Lower leg skin (tissue), 3 donors: ENCODE results near the gene VIPR1.

Source experiments
- POLR2A ChIP-seq, 2 donors: fragments of 450-650 bp; IDR thresholded peaks; one replicate each; pipeline ENCODE4 v1.6.1; 2016 to 2017; ENCODE audit warnings: antibody characterized with exemption in 2 of 2, mild to moderate bottlenecking in 1 of 2, moderate library complexity in 1 of 2
- TF ChIP-seq, protein P1 (sequence below), 3 donors: fragments of 450-650 bp; IDR thresholded peaks; one replicate each; pipeline ENCODE4 v1.5.1; 2016; ENCODE audit warnings: antibody characterized with exemption in 3 of 3, mild to moderate bottlenecking in 3 of 3, moderate library complexity in 2 of 3

DNA sequence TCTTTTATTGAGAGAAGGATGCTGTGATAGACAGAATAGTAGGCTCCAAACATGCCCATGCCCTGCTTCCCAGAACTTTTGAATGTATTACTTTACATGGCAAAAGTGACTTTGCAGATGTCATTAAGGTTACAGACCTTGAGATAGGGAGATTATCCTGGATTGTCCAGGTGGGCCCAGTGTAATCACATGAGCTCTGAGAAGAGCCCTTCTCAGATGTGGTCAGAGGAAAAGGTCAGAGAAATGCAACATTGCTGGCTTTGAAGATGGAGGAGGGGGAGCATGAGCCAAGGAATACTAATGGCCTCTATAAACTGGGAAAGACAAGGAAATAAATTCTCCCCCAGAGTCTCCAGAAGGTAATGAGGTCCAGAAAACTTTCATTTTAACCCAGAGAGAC, 46.2 kb upstream of the VIPR1 start:
- TF ChIP-seq, protein P1, sequence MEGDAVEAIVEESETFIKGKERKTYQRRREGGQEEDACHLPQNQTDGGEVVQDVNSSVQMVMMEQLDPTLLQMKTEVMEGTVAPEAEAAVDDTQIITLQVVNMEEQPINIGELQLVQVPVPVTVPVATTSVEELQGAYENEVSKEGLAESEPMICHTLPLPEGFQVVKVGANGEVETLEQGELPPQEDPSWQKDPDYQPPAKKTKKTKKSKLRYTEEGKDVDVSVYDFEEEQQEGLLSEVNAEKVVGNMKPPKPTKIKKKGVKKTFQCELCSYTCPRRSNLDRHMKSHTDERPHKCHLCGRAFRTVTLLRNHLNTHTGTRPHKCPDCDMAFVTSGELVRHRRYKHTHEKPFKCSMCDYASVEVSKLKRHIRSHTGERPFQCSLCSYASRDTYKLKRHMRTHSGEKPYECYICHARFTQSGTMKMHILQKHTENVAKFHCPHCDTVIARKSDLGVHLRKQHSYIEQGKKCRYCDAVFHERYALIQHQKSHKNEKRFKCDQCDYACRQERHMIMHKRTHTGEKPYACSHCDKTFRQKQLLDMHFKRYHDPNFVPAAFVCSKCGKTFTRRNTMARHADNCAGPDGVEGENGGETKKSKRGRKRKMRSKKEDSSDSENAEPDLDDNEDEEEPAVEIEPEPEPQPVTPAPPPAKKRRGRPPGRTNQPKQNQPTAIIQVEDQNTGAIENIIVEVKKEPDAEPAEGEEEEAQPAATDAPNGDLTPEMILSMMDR (IDR thresholded peaks at IDR 0.05) = no peak
- no peak for TF ChIP-seq POLR2A (IDR thresholded peaks at IDR 0.05)
